Prostate gland (tissue), 2 donors: ENCODE data around the gene RNF144A. TPM values are rescaled to one million over a fixed set of nuclear protein-coding genes. Genes with fewer than 3 reads are reported as not detected.

ENCODE experiments used
- DNase-seq: peaks from one replicate; pipeline ENCODE4 v3.0.0-alpha.2; 2019; ENCODE audit warnings: low spot score
- H3K27ac ChIP-seq, 2 donors: fragments of 200-600 bp; sonication (generic); 2 replicates each; pipeline ENCODE4 v1.5.1; 2017 to 2019
- H3K27me3 ChIP-seq: fragments of 200-600 bp; sonication (generic); replicated peaks from 2 replicates; pipeline ENCODE4 v1.5.1; 2019; ENCODE audit not compliant: insufficient read depth
- H3K36me3 ChIP-seq, 2 donors: fragments of 200-600 bp; sonication (generic); 1 replicate in 1 of 2; 2 replicates in 1 of 2; pipeline versions ENCODE4 v1.5.1 to v1.8.1; 2017 to 2019
- H3K4me1 ChIP-seq: fragments of 200-600 bp; sonication (generic); replicated peaks from 2 replicates; pipeline ENCODE4 v1.5.1; 2019
- H3K4me3 ChIP-seq, 2 donors: fragments of 200-600 bp; sonication (generic); 2 replicates each; pipeline ENCODE4 v1.5.1; 2017 to 2019
- H3K9me3 ChIP-seq: fragments of 200-600 bp; sonication (generic); 2 replicates; pipeline ENCODE4 v1.5.1; 2017
- POLR2A ChIP-seq: fragments of 450-650 bp; IDR thresholded peaks from one replicate; pipeline ENCODE4 v1.6.1; 2016; ENCODE audit warnings: antibody characterized with exemption, mild to moderate bottlenecking
- POLR2AphosphoS5 ChIP-seq: sonication (generic); formaldehyde crosslinking; IDR thresholded peaks from one replicate; pipeline ENCODE4 v1.6.1; 2017; ENCODE audit warnings: antibody characterized with exemption
- WGBS: methylation state at CpG from one replicate; pipeline ENCODE4 v1.1.5; 2018; 5-methylcytosine and 5-hydroxymethylcytosine counted together
- intact Hi-C: fragments of 100-400 bp; cut with DNase I; formaldehyde crosslinking; loops from one replicate; pipeline ENCODE4 v1.14.2; 2022
- total RNA-seq, 2 donors: library from RNA; depleted of rRNA; stranded (reverse); fragments of >200 nt; gene quantifications; one replicate each; pipeline ENCODE4 v1.1.0, GENCODE V29; 2016
- TF ChIP-seq, protein P1 (sequence below), 4 experiments: fragments of 200-600 bp in 2 of 4; fragments of 450-650 bp in 2 of 4; sonication (generic) in 2 of 4; IDR thresholded peaks; 1 replicate in 3 of 4; 2 replicates in 1 of 4; pipeline ENCODE4 v1.5.1; 2016 to 2019; ENCODE audit warnings: antibody characterized with exemption in 4 of 4, mild to moderate bottlenecking in 2 of 4, moderate library complexity in 2 of 4

RNF144A gene
- total RNA-seq, 2 donors from 2014 or later: 9.1 to 27.9 TPM

GRCh38 chr2:7089898-7090510 lies 172.8 kb downstream of the RNF144A start:
- Histone ChIP-seq H3K4me3 (no peak overlapping the region), H3K4me1 (no peaks in the 10 kb centered on the region), H3K27me3 (no peaks in the 10 kb centered on the region), H3K36me3 (no peaks in the 10 kb centered on the region), H3K9me3 (no peaks in the 10 kb centered on the region), H3K27ac (no peak overlapping the region)
- DNase-seq: no peak
- intact Hi-C loops: loop anchor here (10.0 kb wide), 1 partner anchor 1675 kb away; no protein-coding TSS in a partner anchor
- 89% methylated on average over 16 of the region's 26 CpGs for WGBS
- TF ChIP-seq, protein P1, sequence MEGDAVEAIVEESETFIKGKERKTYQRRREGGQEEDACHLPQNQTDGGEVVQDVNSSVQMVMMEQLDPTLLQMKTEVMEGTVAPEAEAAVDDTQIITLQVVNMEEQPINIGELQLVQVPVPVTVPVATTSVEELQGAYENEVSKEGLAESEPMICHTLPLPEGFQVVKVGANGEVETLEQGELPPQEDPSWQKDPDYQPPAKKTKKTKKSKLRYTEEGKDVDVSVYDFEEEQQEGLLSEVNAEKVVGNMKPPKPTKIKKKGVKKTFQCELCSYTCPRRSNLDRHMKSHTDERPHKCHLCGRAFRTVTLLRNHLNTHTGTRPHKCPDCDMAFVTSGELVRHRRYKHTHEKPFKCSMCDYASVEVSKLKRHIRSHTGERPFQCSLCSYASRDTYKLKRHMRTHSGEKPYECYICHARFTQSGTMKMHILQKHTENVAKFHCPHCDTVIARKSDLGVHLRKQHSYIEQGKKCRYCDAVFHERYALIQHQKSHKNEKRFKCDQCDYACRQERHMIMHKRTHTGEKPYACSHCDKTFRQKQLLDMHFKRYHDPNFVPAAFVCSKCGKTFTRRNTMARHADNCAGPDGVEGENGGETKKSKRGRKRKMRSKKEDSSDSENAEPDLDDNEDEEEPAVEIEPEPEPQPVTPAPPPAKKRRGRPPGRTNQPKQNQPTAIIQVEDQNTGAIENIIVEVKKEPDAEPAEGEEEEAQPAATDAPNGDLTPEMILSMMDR (IDR thresholded peaks at IDR 0.05): no peak
- TF ChIP-seq POLR2AphosphoS5 (no peak), POLR2A (no peak)

GRCh38 chr2:7093376-7093775 lies 176.2 kb downstream of the RNF144A start:
- WGBS: 77% methylated on average over 3 of the region's 3 CpGs
- DNase-seq: no peak
- Histone ChIP-seq H3K27ac (no peak overlapping the region), H3K9me3 (no peaks in the 10 kb centered on the region), H3K36me3 (no peaks in the 10 kb centered on the region), H3K4me3 (no peak overlapping the region), H3K4me1 (no peaks in the 10 kb centered on the region), H3K27me3 (no peaks in the 10 kb centered on the region)
- intact Hi-C loops: loop anchor here (10.0 kb wide), 1 partner anchor 1671 kb away; no protein-coding TSS in a partner anchor
- TF ChIP-seq POLR2A: no peak
- TF ChIP-seq, protein P1 (IDR thresholded peaks at IDR 0.05): no peak

Other genes starting within 250 kb of the RNF144A start
- 10 to 100 TPM; 13.4 to 13.7 TPM for gene CMPK2, start 51.5 kb upstream of the RNF144A start, total RNA-seq
- gene RSAD2, start 39.6 kb upstream of the RNF144A start, total RNA-seq: 1 to 10 TPM; 3.3 to 8.3 TPM